K562 (cell line): ENCODE results near the gene ZNF143. TPM values are rescaled to one million over a fixed set of nuclear protein-coding genes. Genes with fewer than 3 reads are reported as not detected.

ENCODE experiments used
- AFF4 ChIP-seq: sonication (generic); formaldehyde crosslinking; IDR thresholded peaks from 2 replicates; pipeline ENCODE4 v1.8.0; 2023; ENCODE audit warnings: mild to moderate bottlenecking, missing genetic modification reagents
- BRD4 ChIP-seq: fragments of 200-600 bp; sonication (generic); IDR thresholded peaks from 2 replicates; pipeline ENCODE4 v1.6.1; 2017; ENCODE audit warnings: inconsistent platforms
- CREB1 ChIP-seq, 2 experiments: sonication (generic) in 1 of 2; formaldehyde crosslinking in 1 of 2; IDR thresholded peaks; 2 replicates each; pipeline versions ENCODE4 v1.6.1 to v1.8.0; 2012 to 2022; ENCODE audit warnings: inconsistent platforms in 1 of 2, mild to moderate bottlenecking in 1 of 2, missing genetic modification reagents in 1 of 2, moderate library complexity in 1 of 2
- EHMT2 ChIP-seq: fragments of 450-650 bp; IDR thresholded peaks from 2 replicates; pipeline ENCODE4 v1.6.1; 2018; ENCODE audit warnings: antibody characterized with exemption
- ETS2 ChIP-seq: IDR thresholded peaks from 2 replicates; pipeline ENCODE4 v1.6.1; 2016; ENCODE audit warnings: borderline replicate concordance, missing genetic modification characterization, mild to moderate bottlenecking, moderate library complexity, missing compliant biosample characterization; ENCODE audit not compliant: poor library complexity, severe bottlenecking
- KLF16 ChIP-seq: IDR thresholded peaks from 2 replicates; pipeline ENCODE4 v1.6.1; 2016; ENCODE audit warnings: antibody characterized with exemption
- MBD2 ChIP-seq: sonication (generic); IDR thresholded peaks from 2 replicates; pipeline ENCODE4 v1.6.1; 2016; ENCODE audit warnings: low read depth, borderline replicate concordance
- MTA2 ChIP-seq: fragments of 450-650 bp; IDR thresholded peaks from 2 replicates; pipeline ENCODE4 v1.6.1; 2016; ENCODE audit warnings: low read depth
- MYC ChIP-seq, 2 experiments: fragments of 250-450 bp in 1 of 2; sonication (Bioruptor Pico) in 1 of 2; IDR thresholded peaks; 2 replicates each; pipeline versions ENCODE4 v1.5.1 to v1.6.1; 2012 to 2021; ENCODE audit warnings: low read depth in 2 of 2, borderline replicate concordance in 1 of 2, improper control_type of control experiment in 1 of 2, low read length in 1 of 2, mild to moderate bottlenecking in 1 of 2, moderate library complexity in 1 of 2
- POLR2AphosphoS5 ChIP-seq: IDR thresholded peaks from 2 replicates; pipeline ENCODE4 v1.6.1; 2011; ENCODE audit warnings: mild to moderate bottlenecking, low read depth, low read length, moderate library complexity; ENCODE audit not compliant: control insufficient read depth, insufficient read depth
- POLR2G ChIP-seq: fragments of 200-400 bp; formaldehyde crosslinking; IDR thresholded peaks from 2 replicates; pipeline ENCODE4 v1.6.1; 2017; ENCODE audit warnings: low read depth, mild to moderate bottlenecking, antibody characterized with exemption, low read length, moderate library complexity
- RBM39 ChIP-seq: fragments of 200-400 bp; formaldehyde crosslinking; optimal IDR thresholded peaks from 2 replicates; pipeline ENCODE3; 2018; ENCODE audit warnings: low read depth, low read length
- TAF9B ChIP-seq: fragments of 450-650 bp; IDR thresholded peaks from 2 replicates; pipeline ENCODE4 v1.6.1; 2018; ENCODE audit warnings: mild to moderate bottlenecking; ENCODE audit not compliant: partially characterized antibody
- TOE1 ChIP-seq, 2 experiments: fragments of 450-650 bp in 1 of 2; sonication (generic) in 1 of 2; formaldehyde crosslinking in 1 of 2; IDR thresholded peaks; 2 replicates each; pipeline versions ENCODE4 v1.7.1 to v1.8.0; 2016 to 2022; ENCODE audit warnings: borderline replicate concordance in 2 of 2, mild to moderate bottlenecking in 2 of 2, antibody characterized with exemption in 1 of 2, inconsistent platforms in 1 of 2, low read depth in 1 of 2, missing genetic modification reagents in 1 of 2, moderate library complexity in 1 of 2
- ZBTB49 ChIP-seq: sonication (generic); formaldehyde crosslinking; IDR thresholded peaks from 2 replicates; pipeline ENCODE4 v1.8.0; 2022; ENCODE audit warnings: missing genetic modification reagents, mild to moderate bottlenecking, borderline replicate concordance
- ZNF224 ChIP-seq: sonication (generic); formaldehyde crosslinking; IDR thresholded peaks from 2 replicates; pipeline ENCODE4 v1.8.0; 2022; ENCODE audit warnings: mild to moderate bottlenecking, missing genetic modification reagents
- ZNF263 ChIP-seq: sonication (generic); formaldehyde crosslinking; IDR thresholded peaks from 2 replicates; pipeline ENCODE4 v1.8.0; 2022; ENCODE audit warnings: mild to moderate bottlenecking, missing genetic modification reagents, borderline replicate concordance
- polyA plus RNA-seq, 8 experiments: library from polyadenylated mRNA; depleted of rRNA in 4 of 8; stranded (reverse) in 5 of 8; unstranded in 3 of 8; fragments of >200 nt; fragmentation: Nextera tagmentation in 2 of 8; fragmentation: Illumina TruSeq in 1 of 8; extraction: Ambion mirVana in 2 of 8; extraction: Trizol in 1 of 8; gene quantifications; 2 replicates each; pipeline versions ENCODE4 v1.2.1 to v1.2.3, GENCODE V29; 2011 to 2014; ENCODE audit warnings: inconsistent platforms in 1 of 8, missing spikeins in 1 of 8
- total RNA-seq, 7 experiments: library from RNA; depleted of rRNA in 6 of 7; stranded (reverse); fragments of >200 nt in 6 of 7; fragmentation: Illumina TruSeq in 2 of 7; extraction: Trizol in 2 of 7; gene quantifications; 2 replicates each; pipeline versions ENCODE4 v1.2.1 to v1.2.3, GENCODE V29; 2011 to 2021; ENCODE audit warnings: low replicate concordance in 1 of 7
- TF ChIP-seq, protein P1 (sequence below): sonication (generic); formaldehyde crosslinking; IDR thresholded peaks from 2 replicates; pipeline ENCODE4 v1.8.0; 2022; ENCODE audit warnings: mild to moderate bottlenecking, missing genetic modification reagents

ZNF143 gene
- total and polyA plus RNA-seq, 9 of the 15 experiments (the other 6 are each of a cell fraction or from before 2014, with no cell fraction given) = 18.4 to 58.5 (median 27.1) TPM

GRCh38 chr11:9574622-9575259, 113.9 kb downstream of the ZNF143 start (continued):
- TF ChIP-seq, protein P1, sequence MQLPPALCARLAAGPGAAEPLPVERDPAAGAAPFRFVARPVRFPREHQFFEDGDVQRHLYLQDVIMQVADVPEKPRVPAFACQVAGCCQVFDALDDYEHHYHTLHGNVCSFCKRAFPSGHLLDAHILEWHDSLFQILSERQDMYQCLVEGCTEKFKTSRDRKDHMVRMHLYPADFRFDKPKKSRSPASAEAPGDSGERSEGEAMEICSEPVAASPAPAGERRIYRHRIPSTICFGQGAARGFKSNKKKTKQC = 0 out of 2 replicates have a peak, but pooled peaks have one; percentile 30
- TF ChIP-seq BRD4 (peak; percentile 64; the same call in 1 of the 2 replicates), MTA2 (no peak), MYC (IDR thresholded peaks at IDR 0.05; ENCODE audit: low read depth, low read length) (no peak), MYC (CRISPR knock-in tag; IDR thresholded peaks at IDR 0.05; ENCODE audit: borderline replicate concordance, low read depth) (peak; percentile 65; the same call in 1 of the 2 replicates), KLF16 (peak; percentile 5; the same call in 1 of the 2 replicates), MBD2 (no peak), TAF9B (no peak), POLR2G (peak; percentile 77), EHMT2 (no peak), TOE1 (IDR thresholded peaks at IDR 0.05; ENCODE audit: borderline replicate concordance) (no peak), TOE1 (CRISPR knock-in tag; IDR thresholded peaks at IDR 0.05; ENCODE audit: borderline replicate concordance, low read depth) (peak; percentile 70; the same call in 1 of the 2 replicates), CREB1 (IDR thresholded peaks at IDR 0.05) (no peak), CREB1 (CRISPR knock-in tag; IDR thresholded peaks at IDR 0.05) (no peak), ETS2 (tag) (no peak), POLR2AphosphoS5 (peak; percentile 25; the same call in 1 of the 2 replicates), RBM39 (peak; percentile 66), AFF4 (CRISPR knock-in tag) (peak; percentile 73; the same call in 1 of the 2 replicates), ZBTB49 (CRISPR knock-in tag) (0 out of 2 replicates have a peak, but pooled peaks have one; percentile 75), ZNF263 (peak; percentile 42), ZNF224 (CRISPR knock-in tag) (peak; percentile 75; the same call in 1 of the 2 replicates)
